GM23248 (cell line): Measurements from ENCODE around the gene PTPRN2.

ENCODE experiments used
- EZH2 ChIP-seq: fragments of 200-600 bp; sonication (generic); IDR thresholded peaks from 2 replicates; pipeline ENCODE4 v1.6.1; 2018; ENCODE audit warnings: antibody characterized with exemption, mild to moderate bottlenecking; ENCODE audit not compliant: insufficient read depth, poor library complexity, severe bottlenecking
- EZH2phosphoT487 ChIP-seq: fragments of 200-600 bp; sonication (generic); IDR thresholded peaks from 2 replicates; pipeline ENCODE4 v1.6.1; 2018; ENCODE audit warnings: antibody characterized with exemption, moderate library complexity, mild to moderate bottlenecking, low read depth; ENCODE audit not compliant: insufficient read depth

GRCh38 chr7:157888579-157888978 is 699.0 kb downstream of the PTPRN2 start:
- no peak for TF ChIP-seq EZH2phosphoT487
- no peak for TF ChIP-seq EZH2
